GM10248 (cell line): ENCODE data around the gene ERMAP.

Source experiments
- CTCF ChIA-PET: fragments of 300-600 bp; sonication (Branson Sonifier 250); formaldehyde crosslinking; extraction: SDS; loops from one replicate; lab custom pipeline; 2021; ENCODE audit warnings: antibody characterized with exemption; lab: Yijun Ruan, JAX
- POLR2A ChIA-PET: fragments of 350-650 bp; sonication (Branson Sonifier 250); formaldehyde crosslinking; extraction: SDS; loops from one replicate; lab custom pipeline; 2020; ENCODE audit warnings: antibody characterized with exemption; lab: Yijun Ruan, JAX
- DNase-seq: peaks from one replicate; pipeline ENCODE4 v3.0.0; 2012; ENCODE audit errors: extremely low spot score
- CTCF ChIP-seq: IDR thresholded peaks from 2 replicates; pipeline ENCODE4 v1.5.1; 2012; ENCODE audit warnings: mild to moderate bottlenecking, low read depth; ENCODE audit errors: extremely low read depth, missing control alignments, control extremely low read depth

ERMAP gene

GRCh38 chr1:42873670-42874069, 56.7 kb downstream of the ERMAP start:
- no peak for DNase-seq
- ChIA-PET CTCF (no interaction called here), POLR2A (no interaction called here)
- no peak for TF ChIP-seq CTCF

- CTCF ChIA-PET, result no interaction called here
- no peak for TF ChIP-seq CTCF
These were observed 59.1 kb downstream of the ERMAP start for GRCh38 chr1:42876009-42876408.

GRCh38 chr1:42877380-42877779, 60.5 kb downstream of the ERMAP start:
- TF ChIP-seq CTCF, result no peak
- ChIA-PET POLR2A (no interaction called here), CTCF (no interaction called here)
- no peak for DNase-seq

More at GRCh38 chr1:42876009-42876408, 59.1 kb downstream of the ERMAP start:
- POLR2A ChIA-PET, result no interaction called here
- DNase-seq, result no peak

GRCh38 chr1:42880384-42880783, 63.5 kb downstream of the ERMAP start:
- ChIA-PET POLR2A (no interaction called here), CTCF (interaction anchor here (1.7 kb wide), 1 partner anchor 10 kb away, joined by 5 read pairs; no protein-coding TSS in a partner anchor)
- no peak for TF ChIP-seq CTCF
- no peak for DNase-seq

- no peak for DNase-seq
- TF ChIP-seq CTCF, result no peak
- ChIA-PET CTCF (interaction anchor here (1.8 kb wide), 1 partner anchor 187 kb away, joined by 5 read pairs; no protein-coding TSS in a partner anchor), POLR2A (no interaction called here)
These were observed 69.3 kb downstream of the ERMAP start for GRCh38 chr1:42886046-42886739.

GRCh38 chr1:42886800-42887199, 69.9 kb downstream of the ERMAP start:
- TF ChIP-seq CTCF, result no peak
- CTCF ChIA-PET, result interaction anchor here (1.8 kb wide), 1 partner anchor 187 kb away, joined by 5 read pairs; no protein-coding TSS in a partner anchor
- POLR2A ChIA-PET, result no interaction called here
- no peak for DNase-seq

- ChIA-PET POLR2A (no interaction called here), CTCF (interaction anchor here (1.8 kb wide), 1 partner anchor 186 kb away, joined by 5 read pairs; no protein-coding TSS in a partner anchor)
- TF ChIP-seq CTCF, result no peak
- no peak for DNase-seq
These were observed 70.4 kb downstream of the ERMAP start for GRCh38 chr1:42887366-42887765.
